Measurements from ENCODE around the gene HTT.

The HTT gene

DNA sequence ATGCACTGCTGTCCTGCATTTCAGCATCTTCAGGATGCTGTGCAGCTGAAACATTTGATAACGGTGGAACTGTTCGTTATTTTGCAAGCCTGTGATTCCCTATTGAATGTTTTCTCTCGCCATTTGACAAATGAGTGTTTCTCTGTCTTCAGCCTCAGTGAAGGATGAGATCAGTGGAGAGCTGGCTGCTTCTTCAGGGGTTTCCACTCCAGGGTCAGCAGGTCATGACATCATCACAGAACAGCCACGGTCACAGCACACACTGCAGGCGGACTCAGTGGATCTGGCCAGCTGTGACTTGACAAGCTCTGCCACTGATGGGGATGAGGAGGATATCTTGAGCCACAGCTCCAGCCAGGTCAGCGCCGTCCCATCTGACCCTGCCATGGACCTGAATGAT lies 52.6 kb downstream of the HTT start:
- TF ChIP-seq, protein P1, sequence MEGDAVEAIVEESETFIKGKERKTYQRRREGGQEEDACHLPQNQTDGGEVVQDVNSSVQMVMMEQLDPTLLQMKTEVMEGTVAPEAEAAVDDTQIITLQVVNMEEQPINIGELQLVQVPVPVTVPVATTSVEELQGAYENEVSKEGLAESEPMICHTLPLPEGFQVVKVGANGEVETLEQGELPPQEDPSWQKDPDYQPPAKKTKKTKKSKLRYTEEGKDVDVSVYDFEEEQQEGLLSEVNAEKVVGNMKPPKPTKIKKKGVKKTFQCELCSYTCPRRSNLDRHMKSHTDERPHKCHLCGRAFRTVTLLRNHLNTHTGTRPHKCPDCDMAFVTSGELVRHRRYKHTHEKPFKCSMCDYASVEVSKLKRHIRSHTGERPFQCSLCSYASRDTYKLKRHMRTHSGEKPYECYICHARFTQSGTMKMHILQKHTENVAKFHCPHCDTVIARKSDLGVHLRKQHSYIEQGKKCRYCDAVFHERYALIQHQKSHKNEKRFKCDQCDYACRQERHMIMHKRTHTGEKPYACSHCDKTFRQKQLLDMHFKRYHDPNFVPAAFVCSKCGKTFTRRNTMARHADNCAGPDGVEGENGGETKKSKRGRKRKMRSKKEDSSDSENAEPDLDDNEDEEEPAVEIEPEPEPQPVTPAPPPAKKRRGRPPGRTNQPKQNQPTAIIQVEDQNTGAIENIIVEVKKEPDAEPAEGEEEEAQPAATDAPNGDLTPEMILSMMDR (conservative IDR thresholded peaks at IDR 0.05) = no peak

DNA sequence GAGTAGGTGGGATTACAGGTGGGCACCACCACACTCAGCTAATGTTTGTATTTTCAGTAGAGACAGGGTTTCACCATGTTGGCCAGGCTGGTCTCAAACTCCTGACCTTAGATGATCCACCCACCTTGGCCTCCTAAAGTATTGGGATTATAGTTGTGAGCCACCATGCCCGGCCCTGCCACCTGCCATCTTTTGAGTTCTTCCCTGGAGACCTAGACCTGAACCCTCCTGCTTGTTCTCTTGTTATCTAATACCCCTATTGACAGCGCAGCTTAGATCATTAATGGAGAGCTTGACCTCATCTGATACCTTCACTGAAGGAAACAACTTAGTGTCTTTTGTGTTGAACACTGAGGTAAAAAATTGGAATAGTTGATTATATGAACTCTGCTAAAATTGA lies 53.6 kb downstream of the HTT start:
- TF ChIP-seq, protein P1 (conservative IDR thresholded peaks at IDR 0.05) = no peak
- H3K27ac ChIP-seq = no peak overlapping the region

More for the DNA sequence above, 52.6 kb downstream of the HTT start:
- H3K27ac ChIP-seq = peak overlapping the region; percentile 97; the same call in 1 of the 2 replicates

DNA sequence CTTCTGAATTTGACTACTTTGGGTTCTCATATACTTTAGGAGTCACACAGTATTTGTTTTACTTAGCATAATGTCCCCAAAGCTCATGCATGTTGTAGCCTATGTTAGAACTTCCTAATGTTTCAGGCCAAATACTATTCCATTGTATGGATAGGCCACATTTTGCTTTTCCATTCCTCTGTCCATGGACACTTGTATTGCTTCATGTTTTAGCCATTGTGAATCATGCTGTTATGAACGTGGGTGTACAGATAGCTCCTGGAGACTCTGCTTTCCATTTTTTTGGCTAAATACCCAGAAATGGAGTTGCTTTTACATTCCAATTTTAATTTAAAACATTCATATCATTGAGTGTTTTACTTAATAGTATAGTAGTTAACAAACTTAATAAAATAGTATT lies 54.5 kb downstream of the HTT start:
- TF ChIP-seq, protein P1 (conservative IDR thresholded peaks at IDR 0.05) = no peak
- no peak overlapping the region for H3K27ac ChIP-seq

DNA sequence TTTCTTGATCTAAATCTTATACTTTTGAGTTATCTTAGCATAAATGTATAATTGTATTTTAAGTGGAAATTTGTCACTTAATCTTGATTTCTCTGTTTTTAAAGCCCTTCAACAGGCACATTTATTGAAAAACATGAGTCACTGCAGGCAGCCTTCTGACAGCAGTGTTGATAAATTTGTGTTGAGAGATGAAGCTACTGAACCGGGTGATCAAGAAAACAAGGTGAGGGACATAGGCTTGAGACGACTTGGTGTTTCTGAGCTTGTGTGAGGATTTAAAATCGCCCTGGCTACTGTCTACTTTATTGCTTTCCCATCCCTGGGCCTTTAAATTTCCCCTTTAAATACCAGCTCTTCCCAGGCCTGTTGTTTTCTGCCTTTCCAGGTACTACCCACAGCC lies 55.7 kb downstream of the HTT start:
- TF ChIP-seq, protein P1 (conservative IDR thresholded peaks at IDR 0.05) = no peak
- no peak overlapping the region for H3K27ac ChIP-seq

DNA sequence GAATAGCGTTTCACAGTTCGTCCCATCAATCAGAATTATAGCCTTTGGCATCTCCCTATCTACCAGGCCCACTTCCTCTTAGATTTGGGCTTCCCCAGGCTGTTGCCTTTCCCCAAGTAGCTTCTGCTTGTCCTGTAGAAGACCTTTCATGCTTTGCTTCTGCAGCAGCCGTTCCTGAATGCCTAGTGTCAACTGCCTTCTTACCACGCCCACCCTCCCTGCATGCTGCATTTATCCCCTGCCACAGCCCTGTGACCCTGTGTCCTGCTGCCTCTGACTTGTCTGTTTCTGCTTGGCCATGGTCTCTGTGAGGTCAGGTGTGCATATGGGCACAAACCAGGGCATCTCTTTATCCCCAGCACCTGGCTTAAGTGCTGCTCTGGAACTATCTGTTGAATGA lies 56.3 kb downstream of the HTT start:
- H3K27ac ChIP-seq = no peak overlapping the region
- TF ChIP-seq, protein P1 (conservative IDR thresholded peaks at IDR 0.05) = no peak

DNA sequence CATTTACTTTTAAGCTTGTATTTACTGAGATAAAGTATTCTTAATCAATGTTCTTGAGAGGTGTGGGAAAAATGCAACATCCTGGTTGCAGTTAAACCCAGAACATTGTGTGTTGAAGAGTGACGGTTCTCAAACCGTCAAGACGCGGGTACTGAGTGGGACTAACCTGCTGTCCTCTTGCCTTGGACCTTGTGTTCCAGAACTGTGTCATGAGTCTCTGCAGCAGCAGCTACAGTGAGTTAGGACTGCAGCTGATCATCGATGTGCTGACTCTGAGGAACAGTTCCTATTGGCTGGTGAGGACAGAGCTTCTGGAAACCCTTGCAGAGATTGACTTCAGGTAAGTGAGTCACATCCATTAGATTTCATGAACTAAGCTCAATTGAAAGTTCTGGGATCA lies 59.7 kb downstream of the HTT start:
- TF ChIP-seq, protein P1 (conservative IDR thresholded peaks at IDR 0.05) = no peak

DNA sequence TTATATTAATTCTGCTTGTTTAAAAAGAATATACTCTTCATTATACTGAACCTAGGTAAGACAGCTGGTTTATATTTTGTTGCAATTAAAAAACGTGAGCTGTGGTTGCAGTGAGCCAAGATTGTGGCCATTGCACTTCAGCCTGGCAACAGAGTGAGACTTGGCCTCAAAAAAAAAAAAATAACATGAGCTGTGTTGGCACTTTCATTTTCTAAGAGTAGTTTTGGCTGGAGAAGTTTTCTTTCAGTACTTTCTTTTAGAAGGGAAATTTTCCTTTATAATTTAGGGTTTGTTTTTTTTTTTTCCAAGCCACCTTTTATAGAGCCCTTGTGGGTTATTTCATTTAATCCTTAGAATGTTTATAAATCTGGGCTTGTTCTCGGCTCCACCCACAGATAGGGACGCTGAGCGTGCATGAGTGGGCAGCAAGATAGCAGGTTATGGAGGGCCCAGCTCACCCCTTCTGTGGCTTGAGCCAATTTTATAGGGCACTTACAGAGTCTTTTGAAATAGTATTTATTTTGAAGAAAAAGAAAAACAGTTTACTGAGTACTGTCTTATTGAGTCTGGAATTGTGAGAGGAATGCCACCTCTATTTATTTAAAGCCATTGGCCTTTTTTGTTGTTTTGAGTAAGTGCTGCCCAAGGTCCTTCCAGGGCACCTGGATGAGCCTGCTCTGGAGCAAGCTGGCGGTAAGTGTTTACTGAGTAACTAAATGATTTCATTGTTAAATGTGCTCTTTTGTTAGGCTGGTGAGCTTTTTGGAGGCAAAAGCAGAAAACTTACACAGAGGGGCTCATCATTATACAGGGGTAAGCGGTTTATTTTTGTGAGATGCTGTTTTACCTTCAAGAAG lies 60.9 kb downstream of the HTT start:
- H3K27ac ChIP-seq = peak overlapping the region; percentile 95
- TF ChIP-seq, protein P1 (conservative IDR thresholded peaks at IDR 0.05) = no peak

More for the DNA sequence above, 59.7 kb downstream of the HTT start:
- H3K27ac ChIP-seq = peak overlapping the region; percentile 95
